MCF 10A (cell line): ENCODE data around the gene ANO2. TPM values are rescaled to one million over a fixed set of nuclear protein-coding genes. Genes with fewer than 3 reads are reported as not detected.

Experiments used
- BruUV-seq: library from RNA; stranded (reverse); fragments of 400-500 nt; replicated peaks from 2 replicates; lab custom pipeline; 2021; lab: Mats Ljungman, UMichigan
- CTCF ChIA-PET: fragments of 300-600 bp; sonication (Branson Sonifier 250); formaldehyde crosslinking; extraction: SDS; loops from one replicate; lab custom pipeline; 2021; ENCODE audit warnings: antibody characterized with exemption, inconsistent platforms; lab: Yijun Ruan, JAX
- POLR2A ChIA-PET: fragments of 300-600, 350-650 bp; sonication (Branson Sonifier 250); formaldehyde crosslinking; extraction: SDS; loops from one replicate; lab custom pipeline; 2020; ENCODE audit warnings: antibody characterized with exemption, inconsistent platforms; lab: Yijun Ruan, JAX
- DNase-seq: peaks from one replicate; pipeline ENCODE4 v3.0.0-alpha.2; 2018; ENCODE audit not compliant: unreplicated experiment
- H3K27ac Mint-ChIP-seq: one replicate; pipeline ENCODE4 v1.8.0; 2022; ENCODE audit warnings: mild to moderate bottlenecking, low read depth, mixed read lengths; ENCODE audit not compliant: unreplicated experiment
- H3K27me3 Mint-ChIP-seq: one replicate; pipeline ENCODE4 v1.8.0; 2022; ENCODE audit warnings: mixed read lengths; ENCODE audit not compliant: insufficient read depth, unreplicated experiment
- H3K36me3 Mint-ChIP-seq: one replicate; pipeline ENCODE4 v1.8.0; 2022; ENCODE audit warnings: mild to moderate bottlenecking, moderate library complexity, mixed read lengths; ENCODE audit not compliant: insufficient read depth, unreplicated experiment
- H3K4me1 Mint-ChIP-seq: one replicate; pipeline ENCODE4 v1.8.0; 2022; ENCODE audit warnings: mixed read lengths; ENCODE audit not compliant: insufficient read depth, unreplicated experiment
- H3K4me3 Mint-ChIP-seq: one replicate; pipeline ENCODE4 v1.8.0; 2022; ENCODE audit warnings: mild to moderate bottlenecking, moderate library complexity, mixed read lengths; ENCODE audit not compliant: unreplicated experiment
- H3K9me3 Mint-ChIP-seq: one replicate; pipeline ENCODE4 v1.8.0; 2022; ENCODE audit warnings: mixed read lengths; ENCODE audit not compliant: unreplicated experiment
- CTCF ChIP-seq: fragments of 200-600 bp; IDR thresholded peaks from one replicate; pipeline ENCODE4 v1.8.0; 2022; ENCODE audit warnings: antibody characterized with exemption, mild to moderate bottlenecking; ENCODE audit not compliant: unreplicated experiment
- intact Hi-C: fragments of 100-400 bp; cut with micrococcal nuclease; formaldehyde crosslinking; loops from 2 replicates; pipeline ENCODE4 v1.14.1; 2022
- total RNA-seq: library from RNA; stranded (reverse); gene quantifications from 2 replicates; pipeline ENCODE4 v1.2.3, GENCODE V29; 2022

The ANO2 gene
- total RNA-seq, 1 experiment from 2014 or later: not detected

GRCh38 chr12:5773550-5773949 lies 171.5 kb downstream of the ANO2 start:
- Mint-ChIP-seq H3K4me3 (no peak overlapping the region), H3K9me3 (peaks cover 25% of the 10 kb centered on the region), H3K36me3 (no peaks in the 10 kb centered on the region), H3K27me3 (no peaks in the 10 kb centered on the region), H3K4me1 (no peaks in the 10 kb centered on the region), H3K27ac (no peak overlapping the region)
- ChIA-PET CTCF (no interaction called here), POLR2A (no interaction called here)
- intact Hi-C loops: no loop called here
- no TSS peak for BruUV-seq
- DNase-seq: no peak
- TF ChIP-seq CTCF: no peak

- no peak for TF ChIP-seq CTCF
- Mint-ChIP-seq H3K4me3 (no peak overlapping the region), H3K27me3 (no peaks in the 10 kb centered on the region), H3K4me1 (no peaks in the 10 kb centered on the region), H3K9me3 (peaks cover 28% of the 10 kb centered on the region), H3K27ac (no peak overlapping the region), H3K36me3 (no peaks in the 10 kb centered on the region)
- no TSS peak for BruUV-seq
- CTCF ChIA-PET: no interaction called here
- intact Hi-C loops: no loop called here
- no peak for DNase-seq
- POLR2A ChIA-PET: no interaction called here
These were observed 173.3 kb downstream of the ANO2 start for GRCh38 chr12:5771756-5772155.

- ChIA-PET POLR2A (no interaction called here), CTCF (interaction anchor here (0.6 to 0.7 kb wide), 2 partner anchors 70 to 162 kb away, joined by 3 to 6 read pairs; no protein-coding TSS in a partner anchor)
These were observed 174.3 kb downstream of the ANO2 start for GRCh38 chr12:5770727-5771126.

GRCh38 chr12:5768581-5769196 lies 176.4 kb downstream of the ANO2 start:
- CTCF ChIA-PET: no interaction called here
- H3K27me3 Mint-ChIP-seq: no peaks in the 10 kb centered on the region
- no peaks in the 10 kb centered on the region for H3K36me3 Mint-ChIP-seq
- no TSS peak for BruUV-seq
- no peak overlapping the region for H3K4me3 Mint-ChIP-seq
- POLR2A ChIA-PET: no interaction called here
- no peak overlapping the region for H3K27ac Mint-ChIP-seq
- DNase-seq: no peak
- intact Hi-C loops: no loop called here
- no peaks in the 10 kb centered on the region for H3K4me1 Mint-ChIP-seq
- TF ChIP-seq CTCF: no peak
- H3K9me3 Mint-ChIP-seq: peaks cover 31% of the 10 kb centered on the region

More at GRCh38 chr12:5770727-5771126, 174.3 kb downstream of the ANO2 start:
- H3K36me3 Mint-ChIP-seq: no peaks in the 10 kb centered on the region
- intact Hi-C loops: no loop called here
- no peak overlapping the region for H3K4me3 Mint-ChIP-seq
- no peak overlapping the region for H3K27ac Mint-ChIP-seq
- no peak for TF ChIP-seq CTCF
- H3K9me3 Mint-ChIP-seq: peaks cover 24% of the 10 kb centered on the region
- no peak for DNase-seq
- H3K27me3 Mint-ChIP-seq: no peaks in the 10 kb centered on the region
- H3K4me1 Mint-ChIP-seq: no peaks in the 10 kb centered on the region
- BruUV-seq: no TSS peak
